ENCODE measurements around the gene LARGE1. TPM values are rescaled to one million over a fixed set of nuclear protein-coding genes. Genes with fewer than 3 reads are reported as not detected.

LARGE1 gene
- total and polyA plus RNA-seq, 2 of the 8 experiments (the other 6 are each of a cell fraction or from before 2014, with no cell fraction given): 43.7 to 83.0 TPM

GRCh38 chr22:33561149-33561807, 359.0 kb downstream of the LARGE1 start:
- H3K23ac ChIP-seq (ENCODE audit: insufficient read length): no peak overlapping the region
- no peak overlapping the region for H2BK20ac ChIP-seq (ENCODE audit: low read length)
- no peak overlapping the region for H2BK15ac ChIP-seq (ENCODE audit: low read length)
- 0 out of 4 replicates have a peak, but pooled peaks cover 0 to 7% of the 10 kb centered on the region in 2 experiments for H3K79me2 ChIP-seq (ENCODE audit: control insufficient read depth in 1 of 2, insufficient read depth in 2 of 2, low read length in 2 of 2)
- H3K23me2 ChIP-seq (ENCODE audit: low read depth, low read length): no peaks in the 10 kb centered on the region
- H3K4me1 ChIP-seq (replicated peaks in 1 of 4; ENCODE audit: control insufficient read depth in 3 of 4, insufficient read depth in 4 of 4, low read length in 3 of 4): peaks cover 0 to 4% (median 1%) of the 10 kb centered on the region in 4 experiments; a peak in 3 of 7 replicates
- TF ChIP-seq EGR1 (IDR thresholded peaks at IDR 0.05; ENCODE audit: borderline replicate concordance, low read depth, low read length): no peak
- TF ChIP-seq CREB1 (IDR thresholded peaks at IDR 0.05): no peak
- TF ChIP-seq HDAC6 (IDR thresholded peaks at IDR 0.05; ENCODE audit: low read depth, low read length): no peak
- no peak for TF ChIP-seq FOSL1 (IDR thresholded peaks at IDR 0.05; ENCODE audit: insufficient read depth, low read depth, low read length)
- no peak for TF ChIP-seq USF2 (IDR thresholded peaks at IDR 0.05; ENCODE audit: low read length)
- no peak for TF ChIP-seq KDM1A (IDR thresholded peaks at IDR 0.05; ENCODE audit: borderline replicate concordance, low read length)
- no peak for TF ChIP-seq SIN3A (conservative IDR thresholded peaks at IDR 0.05 in 1 of 2, IDR thresholded peaks at IDR 0.05 in 1 of 2; ENCODE audit: low read depth in 1 of 2, low read length in 2 of 2)
- no peak for TF ChIP-seq TAF7 (optimal IDR thresholded peaks at IDR 0.05; ENCODE audit: borderline replicate concordance, low read depth, low read length)
- TF ChIP-seq CEBPB (IDR thresholded peaks at IDR 0.05; ENCODE audit: low read depth, low read length): no peak
- no peak for TF ChIP-seq EP300 (IDR thresholded peaks at IDR 0.05; ENCODE audit: borderline replicate concordance in 1 of 2, low read depth in 2 of 2, low read length in 2 of 2)
- H2BK120ac ChIP-seq (replicated peaks; ENCODE audit: low read depth, low read length): no peak overlapping the region
- H4K91ac ChIP-seq (replicated peaks; ENCODE audit: insufficient read length, low read length): no peak overlapping the region
- DNase-seq (ENCODE audit: low read depth in 1 of 2, low spot score in 2 of 2) (no peak), FAIRE-seq (no peak)
- H2AK5ac ChIP-seq (ENCODE audit: low read depth, low read length): no peak overlapping the region
- POLR2A ChIA-PET (ENCODE audit: partially characterized antibody): interaction anchor here (0.9 kb wide), 1 partner anchor 74 kb away, joined by 3 read pairs; no protein-coding TSS in a partner anchor
- H4K5ac ChIP-seq (ENCODE audit: insufficient read length, low read depth, low read length): no peak overlapping the region
- H2AFZ ChIP-seq (ENCODE audit: low read length): no peak overlapping the region
- no peak overlapping the region for H3K56ac ChIP-seq (replicated peaks; ENCODE audit: insufficient read length, low read depth, low read length)
- no peak overlapping the region for H2BK12ac ChIP-seq (ENCODE audit: low read depth, low read length)
- H4K8ac ChIP-seq (ENCODE audit: extremely low read depth, insufficient read depth, low read length): no peak overlapping the region
- WGBS, 2 experiments (ENCODE audit: extremely low coverage in 1 of 2, insufficient coverage in 1 of 2, insufficient read length in 1 of 2, insufficient replicate concordance in 2 of 2, low coverage in 1 of 2, low lambda C conversion rate in 2 of 2, missing lambda C conversion rate in 1 of 2): 84% methylated on average over 9 of the region's 9 CpGs; no CpG with 5 or more reads in 1 of the 2 experiments
- H3K9me3 ChIP-seq (ENCODE audit: insufficient read depth in 2 of 2, low read depth in 1 of 2, low read length in 1 of 2): no peaks in the 10 kb centered on the region
- H3K14ac ChIP-seq (ENCODE audit: insufficient read length): no peak overlapping the region
- peaks cover 2% of the 10 kb centered on the region; the same call in 1 of the 2 replicates for H3K79me1 ChIP-seq (ENCODE audit: low read depth, low read length)
- H3K27ac ChIP-seq (ENCODE audit: low read depth, low read length): no peak overlapping the region
- no peak overlapping the region for H2BK5ac ChIP-seq (ENCODE audit: low read depth, low read length)
- no peak overlapping the region for H3K9ac ChIP-seq (replicated peaks in 1 of 4; ENCODE audit: extremely low read depth in 1 of 4, low read depth in 3 of 4, low read length in 3 of 4)
- peaks cover 1 to 5% of the 10 kb centered on the region in 2 experiments for H4K20me1 ChIP-seq (replicated peaks in 1 of 2; ENCODE audit: control insufficient read depth in 1 of 2, insufficient read depth in 2 of 2, low read length in 2 of 2)
- no peaks in the 10 kb centered on the region; a peak in 1 of 8 replicates for H3K36me3 ChIP-seq (ENCODE audit: control insufficient read depth in 2 of 4, insufficient read depth in 4 of 4, low read length in 3 of 4)
- H3K27me3 ChIP-seq (replicated peaks in 1 of 4; ENCODE audit: control insufficient read depth in 3 of 4, extremely low read depth in 1 of 4, insufficient read depth in 3 of 4, low read length in 3 of 4): no peaks in the 10 kb centered on the region
- H3K4ac ChIP-seq (replicated peaks; ENCODE audit: insufficient read length, low read depth, low read length): no peak overlapping the region
- H3K4me2 ChIP-seq (ENCODE audit: insufficient read depth in 1 of 2, low read depth in 2 of 2, low read length in 2 of 2): no peak overlapping the region
- H3K18ac ChIP-seq (ENCODE audit: extremely low read depth, low read length): no peak overlapping the region
- no peak overlapping the region for H3K4me3 ChIP-seq (ENCODE audit: extremely low read depth in 1 of 4, insufficient read depth in 2 of 4, low read depth in 3 of 4, low read length in 4 of 4)
- CTCF ChIA-PET (ENCODE audit: partially characterized antibody): interaction anchor here (0.8 to 3.4 kb wide), 7 partner anchors 8 to 64 kb away, joined by 3 to 12 read pairs (median 4); no protein-coding TSS in a partner anchor
